Measurements from ENCODE around the gene CHI3L1. TPM values are rescaled to one million over a fixed set of nuclear protein-coding genes. Genes with fewer than 3 reads are reported as not detected.

Gene CHI3L1
- total RNA-seq, 1 experiment from 2014 or later = not detected

DNA sequence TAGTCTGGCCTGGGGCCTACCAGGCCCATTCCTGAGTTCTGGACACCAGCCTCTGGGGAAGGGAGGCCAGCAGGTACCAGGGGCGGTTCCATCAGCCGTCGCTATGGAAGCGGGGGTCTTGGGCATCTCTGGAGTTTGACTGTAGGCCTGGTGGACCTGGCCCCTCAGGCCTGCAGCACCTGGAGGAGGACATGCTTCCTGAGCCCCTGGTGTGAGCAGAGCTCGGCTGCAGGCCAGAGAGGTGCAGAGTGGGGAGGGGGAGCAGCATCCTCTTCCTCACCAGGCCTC lies 18.6 kb downstream of the CHI3L1 start:
- Mint-ChIP-seq H3K9me3 (no peaks in the 10 kb centered on the region), H3K36me3 (ENCODE audit: insufficient read depth in 1 of 3, low read depth in 3 of 3) (no peaks in the 10 kb centered on the region), H3K27me3 (ENCODE audit: low read depth) (peaks cover 10% of the 10 kb centered on the region), H3K27ac (peak overlapping the region in 1 of 3 experiments; percentile 18; a peak in 1 of 7 replicates), H3K4me3 (no peak overlapping the region), H3K4me1 (peaks cover 9 to 11% of the 10 kb centered on the region in 2 experiments)
- DNase-seq = no peak
- no peak overlapping the region for H3K4ac ChIP-seq (ENCODE audit: low read depth, low read length)
- H3K9ac ChIP-seq (ENCODE audit: extremely low read depth, insufficient read length, low read length) = no peak overlapping the region
- H3K9me3 ChIP-seq (ENCODE audit: control insufficient read depth, low read depth, low read length) = no peaks in the 10 kb centered on the region
- no peak overlapping the region for H3K27ac ChIP-seq (ENCODE audit: insufficient read length, low read depth, low read length)
- no peak overlapping the region; the same call in 1 of the 2 replicates for H3K14ac ChIP-seq (ENCODE audit: insufficient read depth, low read length)
- H3T11ph ChIP-seq (ENCODE audit: low read length) = no peak overlapping the region
- no peaks in the 10 kb centered on the region for H3K23me2 ChIP-seq (ENCODE audit: insufficient read length, low read depth, low read length, poor library complexity, severe bottlenecking)
- H3K56ac ChIP-seq (ENCODE audit: insufficient read length, low read depth, low read length) = no peak overlapping the region
- no CpG with 5 or more reads among the region's 5 CpGs for WGBS (ENCODE audit: extremely low coverage, insufficient read length, low lambda C conversion rate)
- H4K8ac ChIP-seq (replicated peaks; ENCODE audit: insufficient read length, low read depth, low read length) = no peak overlapping the region
- no peak overlapping the region for H3K4me2 ChIP-seq (ENCODE audit: insufficient read depth, insufficient read length, low read length)
- no peak overlapping the region for H4K5ac ChIP-seq (ENCODE audit: insufficient read length, low read depth, low read length)
- H3K4me1 ChIP-seq (ENCODE audit: insufficient read depth, low read length) = no peaks in the 10 kb centered on the region
- no peaks in the 10 kb centered on the region for H3K79me2 ChIP-seq (ENCODE audit: insufficient read depth, low read length)
- H3K23ac ChIP-seq (ENCODE audit: insufficient read length, low read depth, low read length) = no peak overlapping the region
- H4K20me1 ChIP-seq (ENCODE audit: control insufficient read depth, insufficient read depth, insufficient read length) = no peaks in the 10 kb centered on the region
- H3K18ac ChIP-seq (ENCODE audit: insufficient read length, low read depth, low read length) = no peak overlapping the region
- H2BK12ac ChIP-seq (ENCODE audit: insufficient read length, low read depth, low read length) = no peak overlapping the region
- H2BK20ac ChIP-seq (ENCODE audit: low read depth, low read length, poor library complexity, severe bottlenecking) = no peak overlapping the region
- H4K91ac ChIP-seq (ENCODE audit: insufficient read length, low read depth, low read length) = no peak overlapping the region
- H2BK120ac ChIP-seq (ENCODE audit: low read depth, low read length, poor library complexity, severe bottlenecking) = no peak overlapping the region
- H3K27me3 ChIP-seq (ENCODE audit: insufficient read depth, low read length) = no peaks in the 10 kb centered on the region
- TF ChIP-seq, protein P1, sequence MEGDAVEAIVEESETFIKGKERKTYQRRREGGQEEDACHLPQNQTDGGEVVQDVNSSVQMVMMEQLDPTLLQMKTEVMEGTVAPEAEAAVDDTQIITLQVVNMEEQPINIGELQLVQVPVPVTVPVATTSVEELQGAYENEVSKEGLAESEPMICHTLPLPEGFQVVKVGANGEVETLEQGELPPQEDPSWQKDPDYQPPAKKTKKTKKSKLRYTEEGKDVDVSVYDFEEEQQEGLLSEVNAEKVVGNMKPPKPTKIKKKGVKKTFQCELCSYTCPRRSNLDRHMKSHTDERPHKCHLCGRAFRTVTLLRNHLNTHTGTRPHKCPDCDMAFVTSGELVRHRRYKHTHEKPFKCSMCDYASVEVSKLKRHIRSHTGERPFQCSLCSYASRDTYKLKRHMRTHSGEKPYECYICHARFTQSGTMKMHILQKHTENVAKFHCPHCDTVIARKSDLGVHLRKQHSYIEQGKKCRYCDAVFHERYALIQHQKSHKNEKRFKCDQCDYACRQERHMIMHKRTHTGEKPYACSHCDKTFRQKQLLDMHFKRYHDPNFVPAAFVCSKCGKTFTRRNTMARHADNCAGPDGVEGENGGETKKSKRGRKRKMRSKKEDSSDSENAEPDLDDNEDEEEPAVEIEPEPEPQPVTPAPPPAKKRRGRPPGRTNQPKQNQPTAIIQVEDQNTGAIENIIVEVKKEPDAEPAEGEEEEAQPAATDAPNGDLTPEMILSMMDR (conservative IDR thresholded peaks at IDR 0.05) = no peak
- no peaks in the 10 kb centered on the region for H3K79me1 ChIP-seq (ENCODE audit: insufficient read depth, low read depth, low read length, poor library complexity, severe bottlenecking)
- no peak overlapping the region for H2AK5ac ChIP-seq (ENCODE audit: insufficient read length, low read length)
- no peak overlapping the region for H2BK5ac ChIP-seq (ENCODE audit: insufficient read length, low read length)
- no peak overlapping the region for H2BK15ac ChIP-seq (ENCODE audit: low read depth, low read length)
- no peak overlapping the region for H2AFZ ChIP-seq (ENCODE audit: low read length)
